Endodermal cell (in vitro differentiated cells): ENCODE data around the gene NKD2. TPM values are rescaled to one million over a fixed set of nuclear protein-coding genes. Genes with fewer than 3 reads are reported as not detected.

ENCODE experiments used
- DNase-seq: peaks from one replicate; pipeline ENCODE4 v3.0.0-alpha.2; 2017
- H3K27ac ChIP-seq: 2 replicates; pipeline ENCODE4 v1.5.1; 2013; ENCODE audit warnings: mild to moderate bottlenecking, low read depth, low read length, moderate library complexity
- H3K27me3 ChIP-seq: 2 replicates; pipeline ENCODE4 v1.6.1; 2013; ENCODE audit warnings: mild to moderate bottlenecking, low read length, moderate library complexity; ENCODE audit not compliant: insufficient read depth, control insufficient read depth, poor library complexity, severe bottlenecking
- H3K36me3 ChIP-seq: 2 replicates; pipeline ENCODE4 v1.7.0; 2013; ENCODE audit warnings: mild to moderate bottlenecking, low read length, moderate library complexity; ENCODE audit not compliant: control insufficient read depth, insufficient read depth
- H3K4me1 ChIP-seq: one replicate; pipeline ENCODE4 v1.7.0; 2013; ENCODE audit warnings: low read length; ENCODE audit not compliant: control insufficient read depth, insufficient read depth
- H3K4me3 ChIP-seq: 2 replicates; pipeline ENCODE4 v1.5.1; 2013; ENCODE audit warnings: mild to moderate bottlenecking, low read length, moderate library complexity
- H3K9ac ChIP-seq: 2 replicates; pipeline ENCODE4 v1.6.1; 2013; ENCODE audit warnings: mild to moderate bottlenecking, low read length, moderate library complexity; ENCODE audit not compliant: poor library complexity, severe bottlenecking; ENCODE audit errors: extremely low read depth
- H3K9me3 ChIP-seq: 2 replicates; pipeline ENCODE4 v1.6.1; 2013; ENCODE audit warnings: mild to moderate bottlenecking, low read length, moderate library complexity; ENCODE audit not compliant: control insufficient read depth
- H3K27ac Mint-ChIP-seq: 2 replicates; pipeline ENCODE4 v1.8.0; 2020; ENCODE audit warnings: mixed read lengths
- H3K27me3 Mint-ChIP-seq: 2 replicates; pipeline ENCODE4 v1.8.0; 2021; ENCODE audit warnings: mild to moderate bottlenecking, mixed read lengths; ENCODE audit not compliant: insufficient read depth
- H3K36me3 Mint-ChIP-seq: 2 replicates; pipeline ENCODE4 v1.8.0; 2020; ENCODE audit warnings: low read depth, mixed read lengths
- H3K4me1 Mint-ChIP-seq: 2 replicates; pipeline ENCODE4 v1.8.0; 2020; ENCODE audit warnings: mixed read lengths
- H3K4me3 Mint-ChIP-seq: 2 replicates; pipeline ENCODE4 v1.8.0; 2020; ENCODE audit warnings: mild to moderate bottlenecking, moderate library complexity, mixed read lengths
- H3K9me3 Mint-ChIP-seq: 2 replicates; pipeline ENCODE4 v1.8.0; 2020; ENCODE audit warnings: mild to moderate bottlenecking, mixed read lengths
- CTCF ChIP-seq: fragments of 200-600 bp; sonication (generic); conservative IDR thresholded peaks from 2 replicates; pipeline ENCODE4 v1.5.0; 2021; ENCODE audit warnings: antibody characterized with exemption, mild to moderate bottlenecking
- WGBS, 2 experiments: methylation state at CpG; one replicate each; pipeline versions ENCODE4 v1.1.5 to v1.1.7; 2013; ENCODE audit warnings: missing lambda C conversion rate in 2 of 2, mixed read lengths in 1 of 2; ENCODE audit not compliant: insufficient coverage in 1 of 2, insufficient read length in 1 of 2; 5-methylcytosine and 5-hydroxymethylcytosine counted together
- total RNA-seq, 2 donors: library from RNA; stranded (reverse); fragmentation: NEBNext Ultra II Directional in 1 of 2; extraction: Animal tissue kit (Norgen Biotek cat#: 25700) in 1 of 2; gene quantifications; 2 replicates in 1 of 2; 3 replicates in 1 of 2; pipeline ENCODE4 v1.2.1, GENCODE V29; 2021

NKD2 gene
- total RNA-seq, 2 donors from 2014 or later, result 11.2 to 13.9 TPM

DNA sequence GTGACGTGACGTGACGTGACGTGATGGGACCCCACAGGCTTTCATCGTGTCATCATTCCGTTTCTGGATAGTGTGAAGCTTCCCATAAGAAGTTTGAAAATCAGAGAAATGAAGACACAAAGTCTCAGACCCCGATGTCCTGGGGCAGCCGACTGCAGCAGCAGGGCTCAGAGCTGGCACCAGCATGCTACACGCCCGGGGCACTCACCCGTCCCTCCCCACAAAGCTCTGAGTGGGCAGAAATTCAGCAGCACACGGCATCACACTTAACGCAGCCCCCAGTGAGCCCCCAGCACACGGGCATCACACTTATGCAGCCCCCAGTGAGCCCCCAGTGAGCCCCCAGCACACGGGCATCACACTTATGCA, 61.1 kb downstream of the NKD2 start:
- H3K36me3 ChIP-seq, result no peaks in the 10 kb centered on the region
- no peak for DNase-seq
- H3K9me3 ChIP-seq, result no peaks in the 10 kb centered on the region
- no peaks in the 10 kb centered on the region for H3K4me1 ChIP-seq
- Mint-ChIP-seq H3K4me1 (no peaks in the 10 kb centered on the region), H3K9me3 (no peaks in the 10 kb centered on the region), H3K36me3 (peaks cover 17% of the 10 kb centered on the region), H3K27ac (no peak overlapping the region), H3K4me3 (no peak overlapping the region), H3K27me3 (no peaks in the 10 kb centered on the region)
- no peaks in the 10 kb centered on the region for H3K27me3 ChIP-seq
- WGBS, 2 experiments, result 95 to 96% methylated on average over 8 to 12 of the region's 15 CpGs
- H3K27ac ChIP-seq, result no peak overlapping the region
- H3K4me3 ChIP-seq, result no peak overlapping the region
- H3K9ac ChIP-seq, result no peak overlapping the region
- TF ChIP-seq CTCF, result no peak

DNA sequence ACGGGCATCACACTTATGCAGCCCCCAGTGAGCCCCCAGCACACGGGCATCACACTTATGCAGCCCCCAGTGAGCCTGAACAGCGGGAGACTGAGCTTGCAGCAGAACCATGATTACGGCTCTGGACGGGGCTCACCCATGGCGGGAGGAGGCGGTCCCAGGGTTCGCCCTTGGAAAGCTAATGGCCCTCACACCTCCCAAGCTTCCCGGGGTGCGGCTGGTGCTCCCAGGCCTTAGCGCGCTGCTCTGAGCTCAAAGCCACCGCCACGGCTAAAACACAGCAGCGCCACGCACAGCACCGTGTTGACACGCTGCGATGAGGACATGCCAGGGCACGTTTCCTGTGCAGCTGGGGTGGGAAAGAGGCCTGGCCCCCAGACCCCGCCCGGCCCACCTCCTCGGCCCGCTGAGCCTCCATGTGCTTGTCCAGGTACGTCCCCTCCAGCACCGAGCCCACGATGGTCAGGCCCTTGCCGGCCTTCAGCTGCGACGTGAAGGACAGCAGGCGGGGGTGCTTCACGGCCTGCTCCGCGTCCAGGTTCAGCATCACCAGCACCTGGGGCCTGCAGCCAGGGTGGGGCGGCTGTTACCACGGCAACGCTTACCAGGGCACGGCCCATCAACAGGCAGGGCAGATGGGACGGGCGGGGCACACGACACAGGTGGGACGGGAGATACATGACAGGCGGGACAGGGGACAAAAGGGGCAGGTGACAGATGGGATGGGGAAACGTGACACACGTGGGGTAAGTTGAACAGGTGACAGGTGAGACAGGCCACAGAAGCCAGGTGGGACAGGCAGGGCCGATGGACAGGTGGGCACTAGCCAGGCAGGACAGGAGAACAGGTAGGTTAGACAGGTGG, 64.9 kb downstream of the NKD2 start:
- peak overlapping the region; percentile 55 for H3K27ac Mint-ChIP-seq
- H3K9me3 ChIP-seq, result no peaks in the 10 kb centered on the region
- peak overlapping the region; percentile 38 for H3K27ac ChIP-seq
- H3K4me1 ChIP-seq, result no peaks in the 10 kb centered on the region
- no peak overlapping the region for H3K4me3 ChIP-seq
- no peak for TF ChIP-seq CTCF
- H3K27me3 ChIP-seq, result no peaks in the 10 kb centered on the region
- peaks cover 11% of the 10 kb centered on the region for H3K36me3 Mint-ChIP-seq
- H3K4me3 Mint-ChIP-seq, result no peak overlapping the region
- no peak overlapping the region for H3K9ac ChIP-seq
- H3K27me3 Mint-ChIP-seq, result no peaks in the 10 kb centered on the region
- peak; percentile 67 for DNase-seq
- WGBS, 2 experiments, result 91 to 92% methylated on average over 41 to 46 of the region's 46 CpGs
- no peaks in the 10 kb centered on the region for H3K36me3 ChIP-seq
- H3K9me3 Mint-ChIP-seq, result no peaks in the 10 kb centered on the region
- no peaks in the 10 kb centered on the region for H3K4me1 Mint-ChIP-seq

- Histone ChIP-seq H3K9me3 (no peaks in the 10 kb centered on the region), H3K36me3 (no peaks in the 10 kb centered on the region), H3K9ac (no peak overlapping the region), H3K27me3 (no peaks in the 10 kb centered on the region), H3K4me1 (no peaks in the 10 kb centered on the region), H3K27ac (peak overlapping the region; percentile 44), H3K4me3 (no peak overlapping the region)
- Mint-ChIP-seq H3K36me3 (peaks cover 13% of the 10 kb centered on the region), H3K9me3 (no peaks in the 10 kb centered on the region), H3K4me1 (no peaks in the 10 kb centered on the region), H3K27ac (no peak overlapping the region), H3K4me3 (no peak overlapping the region), H3K27me3 (no peaks in the 10 kb centered on the region)
- TF ChIP-seq CTCF, result no peak
- no peak for DNase-seq
- 95% methylated on average over 7 to 18 of the region's 18 CpGs for WGBS, 2 experiments
Observed at GRCh38 chr5:1074226-1074625, 65.6 kb downstream of the NKD2 start.
